Thoracic aorta (tissue), 2 donors: ENCODE measurements around the gene FAM193A. TPM values are rescaled to one million over a fixed set of nuclear protein-coding genes. Genes with fewer than 3 reads are reported as not detected.
A peak's percentile ranks its signal among the peaks of the same experiment; 100 is the strongest.

ENCODE experiments used
- ATAC-seq: fragments of 150-250 bp; one replicate; pipeline ENCODE4 v1.8.0; 2017; ENCODE audit warnings: low read depth; ENCODE audit not compliant: insufficient number of reproducible peaks, low FRiP score
- DNase-seq: peaks from one replicate; pipeline ENCODE4 v3.0.0-alpha.2; 2020; ENCODE audit warnings: low spot score
- H3K27ac ChIP-seq, 2 donors: fragments of 200-600 bp; sonication (generic); 1 replicate in 1 of 2; 2 replicates in 1 of 2; pipeline ENCODE4 v1.5.1; 2016; ENCODE audit warnings: mild to moderate bottlenecking in 2 of 2, moderate library complexity in 2 of 2
- H3K27me3 ChIP-seq: fragments of 200-600 bp; sonication (generic); replicated peaks from 2 replicates; pipeline ENCODE4 v1.6.0; 2016; ENCODE audit warnings: mild to moderate bottlenecking; ENCODE audit not compliant: insufficient read depth
- H3K36me3 ChIP-seq: fragments of 200-600 bp; sonication (generic); one replicate; pipeline ENCODE4 v1.5.1; 2016
- H3K4me1 ChIP-seq, 2 donors: fragments of 200-600 bp; sonication (generic); 1 replicate in 1 of 2; 2 replicates in 1 of 2; pipeline versions ENCODE4 v1.5.1 to v1.6.0; 2016; ENCODE audit warnings: low read depth in 2 of 2, mild to moderate bottlenecking in 1 of 2; ENCODE audit not compliant: control insufficient read depth in 1 of 2
- H3K4me3 ChIP-seq: fragments of 200-600 bp; sonication (generic); 2 replicates; pipeline ENCODE4 v1.5.1; 2016; ENCODE audit warnings: mild to moderate bottlenecking
- H3K9me3 ChIP-seq: fragments of 200-600 bp; sonication (generic); 2 replicates; pipeline ENCODE4 v1.5.1; 2016
- total RNA-seq, 2 donors: library from RNA; depleted of rRNA; stranded (reverse); fragments of >200 nt; gene quantifications; one replicate each; pipeline versions ENCODE4 v1.1.0 to v1.2.3, GENCODE V29; 2016
- TF ChIP-seq, protein P1 (sequence below): fragments of 200-600 bp; sonication (generic); IDR thresholded peaks from one replicate; pipeline ENCODE4 v1.5.1; 2019; ENCODE audit warnings: antibody characterized with exemption

Gene FAM193A
- total RNA-seq, 2 donors from 2014 or later, result 22.3 to 42.9 TPM

DNA sequence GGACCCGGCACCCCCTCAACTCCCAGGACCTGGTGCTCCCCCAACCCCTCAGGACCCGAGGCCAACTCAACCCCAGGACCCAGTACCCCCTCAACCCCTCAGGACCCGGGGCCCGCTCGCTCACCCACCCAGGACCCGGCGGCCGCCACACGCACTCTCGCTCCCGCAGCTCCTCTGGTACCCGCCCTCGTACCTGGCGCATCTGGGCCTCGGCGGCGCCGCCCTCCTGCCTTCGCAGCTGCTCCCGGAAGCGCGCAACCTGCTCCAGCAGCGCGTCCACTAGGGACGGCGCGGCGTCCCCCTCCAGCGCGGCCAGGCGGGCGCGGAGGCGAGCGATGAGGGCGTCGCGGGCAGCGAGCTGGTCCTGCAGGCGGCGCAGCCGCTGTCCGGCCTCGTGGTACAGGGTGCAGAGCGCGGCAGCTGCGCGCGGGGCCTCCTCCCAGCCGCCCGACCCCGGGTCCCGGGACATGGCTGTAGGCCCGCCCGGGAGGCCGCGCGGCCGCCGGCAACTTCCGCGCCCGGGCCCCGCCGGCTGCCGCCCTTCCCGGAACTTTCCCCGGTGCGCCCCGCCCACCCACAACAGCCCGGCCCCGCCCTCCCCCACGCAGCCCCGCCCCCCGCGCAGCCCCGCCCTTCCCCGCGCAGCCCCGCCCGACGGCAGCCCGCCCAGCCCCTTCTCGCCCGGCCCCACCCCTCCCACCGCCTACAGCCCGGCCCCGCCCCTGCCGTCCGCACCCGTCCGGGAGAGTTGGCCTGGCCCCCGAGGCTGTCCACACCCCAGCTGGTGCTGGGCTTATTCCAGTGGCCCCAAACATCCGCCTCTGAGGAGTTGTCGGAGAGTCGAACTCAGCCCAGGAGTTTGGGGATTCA lies 219.6 kb downstream of the FAM193A start, which contains the start of gene TNIP2:
Gene TNIP2 (minus strand): TSS at position 516 of the 870 bp plus-strand sequence. CDS start 47 bp downstream, at position 469.
- ATAC-seq (peak; percentile 56), DNase-seq (peak; percentile 64)
- Histone ChIP-seq H3K9me3 (no peaks in the 10 kb centered on the region), H3K4me1 (peaks cover 8 to 12% of the 10 kb centered on the region in 2 donors), H3K27ac (peak within 1 kb of the TSS; percentile 59 to 84), H3K27me3 (no peaks in the 10 kb centered on the region), H3K36me3 (no peaks in the 10 kb centered on the region), H3K4me3 (peak within 1 kb of the TSS; percentile 100)
- TF ChIP-seq, protein P1, sequence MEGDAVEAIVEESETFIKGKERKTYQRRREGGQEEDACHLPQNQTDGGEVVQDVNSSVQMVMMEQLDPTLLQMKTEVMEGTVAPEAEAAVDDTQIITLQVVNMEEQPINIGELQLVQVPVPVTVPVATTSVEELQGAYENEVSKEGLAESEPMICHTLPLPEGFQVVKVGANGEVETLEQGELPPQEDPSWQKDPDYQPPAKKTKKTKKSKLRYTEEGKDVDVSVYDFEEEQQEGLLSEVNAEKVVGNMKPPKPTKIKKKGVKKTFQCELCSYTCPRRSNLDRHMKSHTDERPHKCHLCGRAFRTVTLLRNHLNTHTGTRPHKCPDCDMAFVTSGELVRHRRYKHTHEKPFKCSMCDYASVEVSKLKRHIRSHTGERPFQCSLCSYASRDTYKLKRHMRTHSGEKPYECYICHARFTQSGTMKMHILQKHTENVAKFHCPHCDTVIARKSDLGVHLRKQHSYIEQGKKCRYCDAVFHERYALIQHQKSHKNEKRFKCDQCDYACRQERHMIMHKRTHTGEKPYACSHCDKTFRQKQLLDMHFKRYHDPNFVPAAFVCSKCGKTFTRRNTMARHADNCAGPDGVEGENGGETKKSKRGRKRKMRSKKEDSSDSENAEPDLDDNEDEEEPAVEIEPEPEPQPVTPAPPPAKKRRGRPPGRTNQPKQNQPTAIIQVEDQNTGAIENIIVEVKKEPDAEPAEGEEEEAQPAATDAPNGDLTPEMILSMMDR, result no peak

DNA sequence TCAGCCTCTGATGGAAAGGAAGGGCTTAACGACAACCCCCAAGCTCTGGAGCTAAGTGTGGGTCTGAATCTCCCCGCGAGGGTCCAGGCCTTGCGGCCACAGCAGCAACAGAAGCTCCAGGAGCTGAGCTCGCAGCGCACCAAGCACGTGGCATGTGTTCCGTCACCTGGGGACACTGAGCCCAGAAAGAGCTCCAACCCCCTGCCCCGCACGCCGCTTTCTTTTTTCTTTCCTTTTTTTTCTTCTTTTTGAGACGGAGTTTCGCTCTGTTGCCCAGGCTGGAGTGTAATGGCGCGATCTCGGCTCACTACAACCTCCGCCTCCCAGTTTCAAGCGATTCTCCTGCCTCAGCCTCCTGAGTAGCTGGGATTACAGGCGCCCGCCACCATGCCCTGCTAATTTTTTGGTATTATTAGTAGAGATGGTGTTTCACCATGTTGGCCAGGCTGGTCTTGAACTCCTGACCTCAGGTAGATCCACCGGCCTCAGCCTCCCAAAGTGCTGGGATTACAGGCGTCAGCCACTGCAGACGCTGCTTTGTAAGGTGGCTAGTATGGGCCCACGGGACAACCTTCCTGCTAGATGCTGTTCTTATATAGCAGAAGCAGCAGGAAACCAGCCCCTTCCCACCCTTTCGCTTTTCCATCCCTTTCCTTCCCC lies 220.4 kb downstream of the FAM193A start:
- Histone ChIP-seq H3K4me3 (peak overlapping the region; percentile 100), H3K4me1 (peaks cover 8 to 12% of the 10 kb centered on the region in 2 donors), H3K27ac (peak overlapping the region; percentile 54 to 77), H3K27me3 (no peaks in the 10 kb centered on the region), H3K9me3 (no peaks in the 10 kb centered on the region), H3K36me3 (no peaks in the 10 kb centered on the region)
- no peak for ATAC-seq
- DNase-seq, result no peak
- TF ChIP-seq, protein P1, result no peak

DNA sequence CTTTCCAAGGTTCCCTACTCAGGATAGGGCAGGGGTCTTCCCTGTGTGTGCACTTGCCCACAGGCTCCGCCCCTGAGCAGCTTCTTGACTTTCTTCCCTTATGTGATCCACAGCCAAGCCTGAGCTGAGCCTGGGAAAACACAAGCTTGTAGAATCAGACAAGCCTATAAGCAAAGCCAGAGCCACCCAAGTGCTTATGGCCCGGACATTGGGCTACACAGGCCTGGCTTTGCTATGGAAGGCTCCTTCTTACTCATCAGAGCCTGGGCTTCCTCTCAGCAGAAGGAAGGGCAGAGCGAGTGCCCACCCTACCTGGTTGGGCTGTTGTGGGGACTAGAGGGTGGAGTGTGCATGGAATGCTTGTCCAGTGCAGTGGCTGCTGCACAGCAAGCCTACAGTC lies 221.0 kb downstream of the FAM193A start:
- no peak for DNase-seq
- ATAC-seq, result no peak
- no peaks in the 10 kb centered on the region for H3K27me3 ChIP-seq

DNA sequence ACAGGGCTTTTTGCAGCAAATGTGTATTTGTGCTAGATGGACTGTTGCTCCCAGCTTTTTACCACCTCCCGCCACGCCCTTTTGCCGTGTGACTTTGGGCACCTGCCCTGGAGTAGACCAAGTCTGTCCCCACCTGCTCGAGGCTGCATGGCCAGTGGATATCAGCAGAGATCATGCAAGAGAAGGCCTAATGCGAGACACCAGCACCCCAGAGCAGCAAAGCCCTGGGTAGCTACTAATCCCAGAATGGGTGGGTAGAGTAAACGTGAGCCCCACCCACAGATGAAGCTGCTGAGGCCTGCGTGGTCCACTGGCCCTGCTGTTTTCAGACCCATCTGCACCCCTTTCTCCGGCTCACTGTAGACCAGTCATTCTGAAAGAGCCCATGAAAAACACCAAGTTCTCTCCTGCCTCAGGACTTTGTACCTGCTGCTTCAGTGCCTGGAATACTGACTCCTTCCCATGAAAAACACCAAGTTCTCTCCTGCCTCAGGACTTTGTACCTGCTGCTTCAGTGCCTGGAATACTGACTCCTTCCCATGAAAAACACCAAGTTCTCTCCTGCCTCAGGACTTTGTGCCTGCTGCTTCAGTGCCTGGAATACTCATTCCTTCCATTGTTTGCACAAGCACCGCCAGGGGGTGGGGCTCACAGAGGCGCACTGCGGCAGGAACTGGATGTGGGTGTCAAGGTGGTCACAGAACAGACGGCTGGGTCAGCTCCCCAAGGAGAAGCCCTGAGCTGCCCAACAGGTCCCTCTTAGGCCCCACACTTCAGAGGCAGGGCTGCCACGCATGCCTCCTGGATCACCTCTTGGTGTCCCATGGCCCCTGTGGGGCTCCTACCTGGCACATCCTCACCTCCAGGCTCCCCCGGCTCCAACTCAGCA lies 224.8 kb downstream of the FAM193A start:
- no peak for DNase-seq
- H3K4me1 ChIP-seq, result peaks cover 0 to 4% of the 10 kb centered on the region in 2 donors
- TF ChIP-seq, protein P1, result no peak
- H3K9me3 ChIP-seq, result no peaks in the 10 kb centered on the region
- no peak overlapping the region for H3K4me3 ChIP-seq
- H3K36me3 ChIP-seq, result no peaks in the 10 kb centered on the region
- no peaks in the 10 kb centered on the region for H3K27me3 ChIP-seq
- no peak for ATAC-seq
- H3K27ac ChIP-seq, result no peak overlapping the region

More for the DNA sequence above, 221.0 kb downstream of the FAM193A start:
- Histone ChIP-seq H3K4me3 (no peak overlapping the region), H3K9me3 (no peaks in the 10 kb centered on the region), H3K4me1 (peaks cover 8 to 12% of the 10 kb centered on the region in 2 donors), H3K27ac (no peak overlapping the region), H3K36me3 (no peaks in the 10 kb centered on the region)
- TF ChIP-seq, protein P1, result no peak
